ENCODE results near the gene ZNF117. TPM values are rescaled to one million over a fixed set of nuclear protein-coding genes. Genes with fewer than 3 reads are reported as not detected.
"Not testable (repeated sequence)": the region's sequence is repeated elsewhere in the genome, so short reads cannot be mapped to it uniquely, and the experiment has no call there.

The ZNF117 gene
- total and polyA plus RNA-seq, 8 donors, result 1.1 to 47.3 (median 11.2) TPM

DNA sequence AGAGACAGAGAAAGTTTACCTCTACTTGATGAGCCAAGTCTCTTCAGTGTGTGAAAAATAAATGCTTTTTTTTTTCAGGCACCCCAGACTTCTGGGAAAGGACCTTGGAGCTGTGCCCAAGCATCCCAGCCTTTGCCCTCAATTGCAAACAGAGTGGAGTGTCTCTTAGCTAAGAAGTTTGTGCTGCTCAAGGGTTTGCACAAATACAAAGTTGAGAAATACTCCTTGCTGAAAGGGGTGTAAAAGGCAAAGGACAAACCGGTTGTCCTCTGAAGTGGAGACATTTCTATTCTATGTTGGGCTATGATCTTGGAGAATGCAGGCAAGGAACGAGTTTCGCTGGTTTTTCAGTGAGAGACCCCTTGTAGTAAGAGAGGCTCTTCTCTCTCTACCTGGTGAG is 30.1 kb upstream of the ZNF117 start:
- DNase-seq; H3K36me3 ChIP-seq; H3K4me3 ChIP-seq; H3K27me3 ChIP-seq; H3K27ac ChIP-seq; H3K4me1 ChIP-seq; H3K9me3 ChIP-seq; intact Hi-C loops (cut with DNase I; ENCODE audit: low total_unique reads): not testable (repeated sequence)
- WGBS, 5 donors, result 40 to 100% (median 66%) methylated on average over 1 to 2 of the region's 3 CpGs

DNA sequence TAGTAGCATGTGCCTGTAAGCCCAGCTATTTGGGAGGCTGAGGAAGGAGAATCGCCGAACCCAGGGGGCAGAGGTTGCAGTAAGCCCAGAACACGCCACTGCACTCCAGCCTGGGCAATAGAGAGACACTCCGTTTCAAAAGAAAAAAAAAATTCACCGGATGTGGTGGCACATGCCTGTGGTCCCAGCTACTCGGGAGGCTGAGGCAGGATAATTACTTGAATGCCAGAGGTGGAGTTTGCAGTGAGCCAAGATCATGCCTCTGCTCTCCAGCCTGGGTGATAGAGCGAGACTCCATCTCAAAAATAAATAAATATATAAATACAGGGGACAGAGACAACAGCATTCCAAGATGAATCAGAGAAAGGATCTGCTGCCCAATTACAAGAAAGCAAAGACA is 19.0 kb upstream of the ZNF117 start:
- H3K4me1 ChIP-seq, result peaks cover 9 to 16% (median 11%) of the 10 kb centered on the region in 4 donors
- WGBS, 5 donors, result 86 to 95% (median 91%) methylated on average over 7 of the region's 7 CpGs
- DNase-seq; H3K27ac ChIP-seq; intact Hi-C loops (cut with DNase I; ENCODE audit: low total_unique reads); H3K4me3 ChIP-seq; H3K9me3 ChIP-seq; H3K36me3 ChIP-seq; H3K27me3 ChIP-seq: not testable (repeated sequence)

GRCh38 chr7:65009394-65009793 is 18.6 kb upstream of the ZNF117 start:
- H3K9me3 ChIP-seq; intact Hi-C loops (cut with DNase I; ENCODE audit: low total_unique reads); H3K36me3 ChIP-seq; H3K27ac ChIP-seq; H3K27me3 ChIP-seq; H3K4me3 ChIP-seq; DNase-seq: not testable (repeated sequence)
- peaks cover 9 to 21% (median 16%) of the 10 kb centered on the region in 4 donors for H3K4me1 ChIP-seq
- WGBS, 5 donors, result 90 to 98% (median 96%) methylated on average over 2 of the region's 2 CpGs

GRCh38 chr7:65007036-65007435 is 16.2 kb upstream of the ZNF117 start:
- H3K36me3 ChIP-seq; H3K9me3 ChIP-seq; intact Hi-C loops (cut with DNase I; ENCODE audit: low total_unique reads); H3K27me3 ChIP-seq; DNase-seq: not testable (repeated sequence)
- H3K27ac ChIP-seq, result peak overlapping the region in 4 of 5 donors; percentile 81 to 92 (median 85)
- WGBS, 5 donors, result 58 to 78% (median 74%) methylated on average over 4 of the region's 4 CpGs
- peaks cover 16 to 45% (median 28%) of the 10 kb centered on the region in 4 donors for H3K4me1 ChIP-seq
- H3K4me3 ChIP-seq, result peak overlapping the region in 3 of 4 donors; percentile 63 to 74 (median 70)

DNA sequence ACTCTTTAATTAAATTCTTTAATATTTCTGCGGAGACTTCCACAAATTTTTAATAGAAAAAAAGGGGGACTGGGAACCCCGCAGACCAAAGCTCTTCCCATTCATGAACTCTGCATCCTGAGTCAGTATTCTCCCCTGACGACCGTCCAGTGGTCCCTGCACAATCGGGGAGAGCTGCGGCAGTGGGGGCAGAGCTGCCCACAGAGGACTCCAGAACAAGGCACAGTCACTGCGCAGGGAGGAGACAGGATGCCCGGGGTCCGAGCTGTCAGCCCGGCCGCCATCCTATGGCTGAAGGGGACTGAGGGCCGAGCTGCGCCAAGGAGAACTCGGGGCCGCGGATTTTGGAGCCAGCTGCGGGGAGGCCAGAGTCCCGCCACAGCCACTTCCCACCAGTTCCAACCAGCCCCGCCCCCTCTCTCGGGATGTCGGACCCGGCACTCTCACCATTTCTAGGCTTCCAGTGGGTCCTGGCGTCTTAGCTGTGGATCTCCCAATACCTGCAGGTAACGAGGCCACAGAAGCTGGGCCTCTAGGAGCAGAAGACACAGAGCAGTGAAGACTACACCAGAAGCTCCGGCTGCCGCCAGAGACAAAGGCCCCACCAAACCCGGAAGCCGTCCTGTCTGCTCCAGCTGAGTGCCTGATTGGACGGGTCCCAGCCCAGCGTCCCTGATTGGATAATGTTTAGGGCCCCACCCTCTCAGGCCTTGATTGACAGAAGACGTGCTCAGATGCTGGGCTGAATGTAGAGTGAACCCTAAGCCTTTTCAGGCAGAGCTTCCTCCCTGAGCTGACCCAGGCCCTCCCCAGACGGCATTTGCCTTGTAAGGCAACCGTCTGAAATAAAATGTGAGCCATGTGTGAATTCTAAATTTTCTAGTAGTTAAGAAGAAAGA is 15.5 kb upstream of the ZNF117 start, which contains the start of gene ERV3-1:
TSS of gene ERV3-1 (minus strand) at position 594 of the 899 bp plus-strand sequence. CDS start 13,661 bp downstream, outside the sequence.
- DNase-seq, result peak; percentile 96 to 98
- TF ChIP-seq POLR2AphosphoS5 (IDR thresholded peaks at IDR 0.05), result peak; percentile 51 to 97 (median 95)
- TF ChIP-seq CTCF (IDR thresholded peaks at IDR 0.05), result no peak
- peak in 2 of 4 donors; percentile 52 to 95 for TF ChIP-seq POLR2A (IDR thresholded peaks at IDR 0.05)
- TF ChIP-seq EP300 (IDR thresholded peaks at IDR 0.05), result no peak
- Histone ChIP-seq H3K4me3 (peak within 1 kb of the TSS; percentile 63 to 88 (median 72)), H3K27me3 (no peaks in the 10 kb centered on the region), H3K36me3 (peaks cover 0 to 4% (median 2%) of the 10 kb centered on the region in 4 donors), H3K9me3 (no peaks in the 10 kb centered on the region), H3K4me1 (peaks cover 16 to 50% (median 29%) of the 10 kb centered on the region in 4 donors), H3K27ac (peak within 1 kb of the TSS; percentile 81 to 92 (median 86))
- intact Hi-C loops (cut with DNase I; ENCODE audit: low total_unique reads), result no loop called here
- WGBS, 5 donors, result 1% methylated on average over 19 to 33 of the region's 33 CpGs

DNA sequence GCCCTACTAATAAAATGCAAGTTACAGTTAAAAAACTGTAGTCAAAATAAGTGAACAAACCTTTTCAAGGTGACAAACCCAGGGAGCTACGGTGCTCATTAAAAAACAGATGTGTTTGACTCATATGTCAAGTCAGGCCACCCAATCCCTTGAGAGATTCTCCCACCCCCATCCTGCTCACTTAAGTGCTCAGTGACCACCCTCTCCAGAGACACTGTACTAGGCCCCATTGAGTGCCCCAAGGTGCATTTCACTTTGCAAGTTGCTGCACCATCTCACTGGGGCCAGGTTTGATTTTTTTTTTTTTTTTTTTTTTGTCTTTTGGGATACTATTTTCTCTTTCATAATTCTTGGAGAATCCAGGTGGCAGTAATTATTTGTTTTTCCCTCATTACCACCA is 13.7 kb upstream of the ZNF117 start:
- intact Hi-C loops (cut with DNase I; ENCODE audit: low total_unique reads), result no loop called here
- DNase-seq, result no peak
- WGBS, 5 donors, result 68 to 76% (median 73%) methylated on average over 1 of the region's 1 CpG
- peaks cover 16 to 60% (median 29%) of the 10 kb centered on the region in 4 donors for H3K4me1 ChIP-seq
- peak overlapping the region in 2 of 4 donors; percentile 74 to 88 for H3K4me3 ChIP-seq
- H3K9me3 ChIP-seq, result no peaks in the 10 kb centered on the region
- H3K27me3 ChIP-seq, result no peaks in the 10 kb centered on the region
- no peak for TF ChIP-seq POLR2AphosphoS5 (IDR thresholded peaks at IDR 0.05)
- no peak for TF ChIP-seq POLR2A (IDR thresholded peaks at IDR 0.05)
- no peak for TF ChIP-seq CTCF (IDR thresholded peaks at IDR 0.05)
- TF ChIP-seq EP300 (IDR thresholded peaks at IDR 0.05), result no peak
- peaks cover 0 to 8% (median 7%) of the 10 kb centered on the region in 4 donors for H3K36me3 ChIP-seq
- peak overlapping the region in 2 of 5 donors; percentile 9 to 62 for H3K27ac ChIP-seq
